ENCODE data around the gene KATNAL1. TPM values are rescaled to one million over a fixed set of nuclear protein-coding genes. Genes with fewer than 3 reads are reported as not detected.

KATNAL1 gene
- total RNA-seq, 4 donors from 2014 or later = 22.2 to 41.4 (median 28.4) TPM

DNA sequence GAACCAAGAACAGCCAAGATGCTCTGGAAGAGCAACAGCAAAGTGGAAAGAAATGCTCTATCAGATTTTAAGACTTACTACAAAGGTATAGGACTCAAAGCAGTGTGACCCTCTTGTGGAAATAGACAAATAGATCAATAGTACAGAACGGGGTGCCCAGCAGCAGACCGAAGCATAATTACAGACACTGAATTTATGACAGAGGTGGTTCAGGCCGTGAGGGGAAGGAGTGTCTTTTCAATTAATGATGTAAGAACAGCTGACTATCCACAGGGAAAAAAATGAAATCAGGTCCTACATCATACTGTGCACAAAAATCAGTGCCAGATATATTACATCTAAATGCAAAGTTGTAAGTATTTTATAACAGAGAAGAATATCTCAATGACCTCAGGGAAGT is 95.6 kb downstream of the KATNAL1 start:
- no peak for TF ChIP-seq CTCF (IDR thresholded peaks at IDR 0.05; ENCODE audit: low read depth)

DNA sequence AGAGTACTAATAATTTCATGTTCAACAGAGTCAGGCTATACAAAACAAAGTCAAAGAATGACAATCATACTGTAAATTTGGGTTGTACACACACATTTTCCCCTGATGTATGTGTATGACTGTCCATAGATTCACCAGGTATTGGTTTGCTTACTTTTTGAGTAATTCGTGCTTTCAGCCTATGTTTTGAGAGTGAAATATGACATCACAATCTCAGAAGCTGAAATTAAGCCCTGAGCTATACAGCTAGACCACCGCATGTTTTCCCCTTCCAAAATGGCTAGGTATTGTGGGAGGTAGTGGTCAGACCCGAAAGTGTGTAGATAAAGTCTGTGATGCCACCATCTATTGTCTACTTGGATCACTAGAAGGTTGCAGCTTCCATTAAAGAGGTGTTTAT is 102.8 kb downstream of the KATNAL1 start:
- TF ChIP-seq CTCF (IDR thresholded peaks at IDR 0.05; ENCODE audit: low read depth) = no peak

DNA sequence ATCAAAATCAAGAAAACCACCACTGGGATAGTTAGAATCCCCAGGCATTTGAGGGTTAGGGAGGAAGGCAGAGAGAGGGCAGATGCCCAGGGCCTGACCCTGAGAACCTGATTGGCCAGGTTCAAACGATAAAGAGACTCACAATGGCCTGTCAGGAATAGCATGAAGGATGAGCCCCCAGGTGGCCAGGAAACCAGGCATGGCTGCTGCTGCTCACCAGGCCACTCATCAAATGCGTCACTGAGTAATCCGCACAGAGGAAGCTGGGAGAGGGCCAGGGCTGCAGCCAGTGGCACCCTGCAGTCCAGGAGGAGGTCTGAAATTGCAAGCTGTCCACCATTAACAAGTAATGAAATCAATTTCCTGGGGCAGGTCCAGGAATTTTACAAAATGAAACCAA is 111.3 kb downstream of the KATNAL1 start:
- no peak for TF ChIP-seq CTCF (IDR thresholded peaks at IDR 0.05; ENCODE audit: low read depth)

GRCh38 chr13:30194906-30195305 is 112.4 kb downstream of the KATNAL1 start:
- TF ChIP-seq CTCF (IDR thresholded peaks at IDR 0.05; ENCODE audit: low read depth) = no peak

- no peak for TF ChIP-seq CTCF (IDR thresholded peaks at IDR 0.05; ENCODE audit: low read depth)
These were observed 113.8 kb downstream of the KATNAL1 start for GRCh38 chr13:30193279-30194234.

GRCh38 chr13:30192320-30193093 is 114.8 kb downstream of the KATNAL1 start:
- TF ChIP-seq CTCF (IDR thresholded peaks at IDR 0.05; ENCODE audit: low read depth) = no peak

DNA sequence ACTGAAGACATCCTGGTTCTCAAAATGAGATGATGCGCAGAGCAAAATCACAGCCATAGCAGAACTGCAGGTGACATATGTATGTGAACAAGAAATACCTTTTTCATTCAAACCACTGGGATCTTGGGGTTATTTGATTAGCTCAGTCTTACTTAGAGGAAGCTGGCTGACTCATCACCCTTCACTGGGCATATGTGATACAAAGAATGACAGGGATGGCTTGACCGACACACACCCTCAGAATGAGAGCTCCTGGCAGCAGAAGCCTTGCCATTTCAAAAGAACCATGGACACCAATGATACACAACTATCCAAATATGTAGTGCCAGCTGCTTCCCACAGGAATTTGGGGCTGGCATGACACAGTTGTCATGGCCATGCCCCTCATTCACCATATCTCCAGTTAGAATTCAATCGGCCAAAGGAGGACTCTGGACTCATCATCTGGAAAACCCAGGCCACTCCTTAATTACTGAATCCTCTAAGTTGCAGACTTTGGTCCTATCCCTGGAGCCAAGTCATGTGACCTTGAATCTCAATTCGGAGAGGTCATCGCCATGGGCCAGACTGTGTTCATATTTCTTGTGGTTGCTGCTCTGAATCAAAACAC is 115.8 kb downstream of the KATNAL1 start:
- no peak for TF ChIP-seq CTCF (IDR thresholded peaks at IDR 0.05; ENCODE audit: low read depth)

All from subcutaneous adipose tissue (tissue), 4 donors.